HG02938 (cell line): ENCODE data around the gene PSPH.
"Not testable (repeated sequence)": the region's sequence is repeated elsewhere in the genome, so short reads cannot be mapped to it uniquely, and the experiment has no call there.

Experiments
- ATAC-seq: cut with Tn5 transposase; IDR thresholded peaks from one replicate; pipeline ENCODE4 v1.9.1; 2021; ENCODE audit warnings: mild to moderate bottlenecking, moderate library complexity; ENCODE audit not compliant: unreplicated experiment

PSPH gene

GRCh38 chr7:56051339-56052191 lies at the start of gene PSPH, which contains the start of gene CCT6A:
PSPH (minus strand) TSS chr7:56051444; CDS start chr7:56021212, 30,232 bp downstream.
CCT6A (plus strand) TSS chr7:56051765; CDS start chr7:56051849, 84 bp downstream.
- ATAC-seq, result peak; percentile 92

DNA sequence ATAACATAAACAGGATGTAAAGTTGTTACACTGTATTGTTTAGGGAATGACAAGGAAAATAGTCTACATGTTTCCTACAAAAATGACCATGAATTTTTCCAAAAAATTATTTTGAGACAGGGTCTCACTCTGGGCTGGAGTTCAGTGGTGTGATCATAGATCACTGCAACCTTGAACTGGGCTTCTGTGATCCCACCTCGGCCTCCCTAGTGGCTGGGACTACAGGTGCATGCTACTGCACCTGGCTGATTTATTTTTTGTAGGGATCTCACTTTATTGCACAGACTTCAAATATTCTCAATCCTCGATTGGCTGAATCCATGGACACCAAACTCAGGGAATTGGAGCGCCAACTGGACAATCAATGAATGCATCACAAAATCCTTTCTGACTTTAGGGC lies 48.4 kb upstream of the PSPH start:
- ATAC-seq, result no peak

DNA sequence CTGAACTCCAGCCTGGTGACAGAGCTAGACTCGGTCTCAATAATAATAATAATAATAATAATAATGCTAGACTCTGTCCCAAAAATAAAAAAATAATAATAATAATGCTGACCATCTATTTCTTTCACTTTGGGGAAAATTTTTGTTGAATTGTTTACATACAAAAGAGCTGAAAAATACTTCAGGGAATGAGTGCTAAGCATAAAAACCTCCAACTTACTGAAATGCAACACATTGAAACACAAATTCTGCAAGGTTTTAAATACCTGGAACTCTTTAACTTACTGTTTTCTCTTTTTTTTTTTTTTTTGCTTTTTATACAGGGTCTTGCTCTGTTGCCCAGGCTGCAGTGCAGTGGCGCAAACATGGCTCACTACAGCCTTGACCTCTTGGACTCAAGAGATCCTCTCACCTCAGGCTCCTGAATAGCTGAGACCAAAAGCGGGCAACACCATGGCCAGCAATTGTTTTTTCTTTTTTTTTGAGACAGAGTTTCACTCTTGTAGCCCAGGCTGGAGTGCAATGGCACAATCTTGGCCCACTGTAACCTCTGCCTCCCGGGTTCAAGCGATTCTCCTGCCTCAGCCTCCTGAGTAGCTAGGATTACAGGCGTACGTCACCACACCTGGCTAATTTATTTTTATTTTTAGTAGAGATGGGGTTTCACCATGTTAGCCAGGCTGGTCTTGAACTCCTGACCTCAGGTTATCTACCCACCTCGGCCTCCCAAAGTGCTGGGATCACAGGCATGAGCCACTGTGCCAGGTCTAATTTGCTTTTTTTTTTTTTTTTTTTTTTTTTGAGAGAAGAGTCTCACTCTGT lies 47.2 kb upstream of the PSPH start:
- ATAC-seq, result not testable (repeated sequence)

DNA sequence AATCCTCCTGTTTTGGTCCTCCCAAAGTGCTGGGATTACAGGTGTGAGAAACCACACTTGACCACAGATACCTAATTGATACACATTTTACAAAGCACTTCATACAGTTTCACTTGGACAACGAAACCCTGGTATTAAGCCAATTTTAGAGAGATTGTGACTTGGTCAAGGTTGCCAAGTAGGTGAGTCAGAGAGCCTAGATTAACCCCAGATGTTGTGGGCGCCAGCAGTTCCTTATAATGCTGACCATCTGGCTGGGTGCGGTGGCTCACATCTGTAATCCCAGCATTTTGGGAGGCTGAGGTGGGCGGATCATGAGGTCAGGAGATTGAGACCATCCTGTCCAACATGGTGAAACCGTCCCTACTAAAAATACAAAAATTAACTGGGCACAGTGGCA lies 46.5 kb upstream of the PSPH start:
- peak; percentile 50 for ATAC-seq

DNA sequence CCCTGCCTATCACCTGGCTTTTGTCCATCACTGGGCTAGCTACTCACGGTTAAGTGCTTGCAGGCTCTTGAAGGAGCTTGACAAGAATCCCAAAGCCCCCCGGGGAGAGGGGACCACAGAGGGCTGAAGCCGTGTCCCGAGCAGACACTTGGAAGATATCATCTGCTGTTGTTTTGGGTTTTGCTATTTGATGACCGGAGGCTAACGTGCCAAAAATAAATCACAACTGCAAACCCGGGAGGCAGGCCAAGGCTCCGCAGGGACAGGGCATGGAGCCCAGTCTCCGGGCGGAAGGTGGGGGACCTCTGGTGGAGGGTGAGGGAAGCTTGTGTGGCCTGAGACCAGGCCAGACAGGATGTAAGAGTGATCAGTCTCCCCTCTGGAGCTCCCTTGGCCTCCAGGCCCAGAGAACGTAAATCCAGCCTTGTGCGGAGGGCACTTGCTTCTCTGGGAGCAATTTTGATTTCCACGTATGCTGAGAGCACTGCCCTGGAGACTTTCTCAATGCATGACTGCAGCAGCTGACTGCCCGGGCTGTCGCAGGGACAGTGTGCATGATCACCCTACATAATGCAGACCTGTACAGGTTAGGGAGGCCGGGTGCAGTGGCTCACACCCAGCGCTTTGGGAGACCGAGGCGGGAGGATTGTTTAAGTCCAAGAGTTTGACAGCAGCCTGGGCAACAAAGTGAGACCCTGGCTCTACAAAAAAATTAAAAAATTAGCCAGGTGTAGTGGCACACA lies 41.7 kb upstream of the PSPH start, which contains the start of gene PHKG1:
PHKG1 (minus strand) TSS at position 164 of the 743 bp plus-strand sequence. CDS start 4,011 bp downstream, outside the sequence.
- ATAC-seq, result no peak

DNA sequence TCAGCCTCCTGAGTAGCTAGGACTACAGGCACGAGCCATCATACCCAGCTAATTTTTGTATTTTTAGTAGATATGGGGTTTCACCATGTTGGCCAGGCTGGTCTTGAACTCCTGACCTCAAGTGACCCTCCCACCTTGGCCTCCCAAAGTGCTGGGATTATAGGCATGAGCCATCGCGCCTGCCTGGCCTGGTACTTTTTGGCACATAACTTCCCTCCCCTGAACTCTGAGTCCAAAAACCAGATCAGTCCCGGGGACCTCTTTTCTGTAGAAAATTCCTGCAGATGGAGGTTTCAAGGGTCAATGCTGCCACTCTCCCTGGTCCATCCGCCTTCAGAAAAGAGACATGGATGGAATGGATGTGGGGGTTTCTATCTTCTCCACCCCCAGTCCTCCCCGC lies 41.1 kb upstream of the PSPH start:
- ATAC-seq, result not testable (repeated sequence)

DNA sequence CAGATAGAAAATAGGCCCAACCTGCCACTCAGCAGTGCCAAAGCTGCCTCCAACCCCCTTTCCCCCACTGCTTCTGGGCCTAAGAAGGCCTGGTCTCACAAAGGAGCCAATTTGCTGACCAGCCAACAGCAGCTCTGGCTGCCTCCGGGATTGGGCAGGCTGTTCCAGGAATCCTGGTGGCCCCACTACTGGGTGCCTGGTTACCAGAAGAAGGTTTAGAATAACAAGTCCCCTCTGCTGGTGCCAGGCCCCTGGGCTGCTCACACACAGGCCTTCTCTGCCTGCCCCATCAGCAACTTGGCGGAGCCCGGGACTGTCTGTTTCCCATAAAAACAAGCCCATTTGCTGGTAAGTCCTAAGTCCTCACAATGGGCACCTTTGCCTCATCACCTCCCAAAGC lies 40.3 kb upstream of the PSPH start:
- no peak for ATAC-seq

DNA sequence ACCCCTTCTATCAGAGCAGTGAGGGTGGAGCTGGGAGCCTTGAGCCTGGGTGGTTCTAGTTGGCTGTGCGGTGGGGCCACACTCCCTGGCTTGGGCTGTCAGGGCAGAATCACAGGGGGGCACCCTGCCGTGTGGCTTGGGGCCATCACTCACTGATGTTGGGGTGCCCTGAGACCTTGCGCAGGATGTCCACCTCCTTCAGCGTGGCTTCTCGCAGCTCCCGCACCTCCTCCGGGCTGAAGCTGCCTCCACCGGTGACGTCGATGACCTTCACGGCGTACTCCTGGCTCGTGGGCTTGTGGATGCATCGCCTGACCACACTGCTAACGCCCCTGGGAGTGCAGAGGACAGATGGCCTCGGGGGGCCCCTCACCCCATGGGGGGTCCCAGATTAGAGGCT lies 36.2 kb upstream of the PSPH start:
- ATAC-seq, result no peak

DNA sequence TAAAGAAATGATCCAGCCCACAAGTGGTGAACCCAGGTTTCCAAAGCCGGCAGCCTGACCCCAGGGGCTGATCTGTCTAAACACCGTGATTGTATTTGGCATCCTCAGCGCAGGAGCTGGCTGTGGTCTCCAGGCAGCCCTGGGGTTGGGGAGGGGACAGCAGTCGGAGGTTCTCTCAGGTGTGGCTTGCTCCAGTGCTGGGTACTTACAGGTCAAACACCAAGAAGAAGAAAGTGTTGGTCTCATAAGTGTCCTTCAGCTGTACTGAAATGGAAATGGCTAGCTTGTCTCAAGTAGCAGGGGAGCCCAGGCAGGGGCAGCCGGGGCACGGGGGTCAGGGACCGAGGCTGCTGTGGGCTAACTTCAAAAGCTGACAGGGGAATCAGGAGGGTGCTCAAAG lies 35.5 kb upstream of the PSPH start:
- no peak for ATAC-seq

DNA sequence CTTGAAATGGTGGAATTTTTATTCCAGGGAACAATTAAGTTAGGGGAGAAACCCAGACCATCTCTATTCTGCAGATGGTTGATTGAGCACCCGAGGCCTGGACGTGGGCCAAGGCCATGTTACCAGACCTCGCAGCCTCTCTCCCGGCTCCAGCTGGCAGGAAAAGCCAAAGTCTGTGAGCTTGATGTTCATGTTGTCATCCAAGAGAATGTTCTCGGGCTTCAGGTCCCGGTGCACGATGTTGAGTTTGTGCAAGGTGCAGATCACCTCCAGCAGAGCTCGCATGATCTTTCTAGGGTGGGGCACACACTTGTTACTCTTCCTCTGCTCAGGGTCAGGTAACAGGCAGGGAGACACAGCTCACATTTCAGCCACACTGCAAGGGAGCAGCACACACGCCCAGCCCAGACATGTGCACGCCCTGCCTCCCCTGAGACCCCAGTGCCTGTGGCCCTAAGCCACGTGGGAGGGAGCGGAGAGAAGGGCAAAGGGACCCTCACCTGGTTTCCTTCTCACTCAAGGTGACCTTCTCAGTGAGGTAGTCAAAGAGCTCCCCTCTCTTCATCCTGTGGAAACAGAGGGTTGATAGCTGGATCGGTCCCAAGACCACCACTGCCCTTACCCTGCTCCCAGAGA lies 32.0 kb upstream of the PSPH start:
- ATAC-seq, result no peak

- ATAC-seq, result no peak
Measured at GRCh38 chr7:56081626-56082340, 30.5 kb upstream of the PSPH start.

DNA sequence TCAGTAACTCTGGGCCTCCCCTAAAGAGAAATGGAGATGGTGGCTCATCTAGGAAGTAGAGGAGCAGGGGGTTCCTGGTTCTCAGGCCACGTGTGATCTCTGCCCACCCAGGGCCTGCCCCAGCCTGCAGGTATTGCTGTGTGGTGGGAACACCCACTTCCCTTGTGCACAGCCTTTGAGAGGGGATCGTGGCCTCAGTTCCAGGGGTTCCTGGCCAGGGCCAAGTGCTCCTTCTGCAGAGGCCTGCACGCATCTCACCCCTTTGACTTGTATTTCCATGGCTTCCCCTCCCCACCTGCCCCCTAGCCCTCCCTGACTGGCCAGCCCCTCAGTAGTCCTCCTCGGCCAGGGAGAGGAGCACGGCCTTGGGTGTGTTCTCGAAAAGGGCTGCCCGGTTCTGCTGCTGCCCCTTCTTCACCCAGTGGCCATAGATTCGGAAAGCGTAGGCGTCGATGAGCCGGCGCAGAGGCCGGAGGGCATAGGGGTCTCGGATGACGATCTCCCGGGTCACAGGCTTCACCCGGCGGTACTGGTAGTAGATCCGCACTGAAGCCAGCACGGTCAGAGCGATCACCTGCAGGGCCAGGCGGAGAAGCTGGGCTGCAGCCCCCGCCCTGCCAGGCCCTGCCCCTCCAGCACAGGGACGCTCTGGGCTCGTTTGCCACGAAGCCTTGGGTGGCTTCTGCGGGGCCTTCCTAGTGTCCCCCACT lies 29.6 kb upstream of the PSPH start:
- ATAC-seq, result not testable (repeated sequence)

DNA sequence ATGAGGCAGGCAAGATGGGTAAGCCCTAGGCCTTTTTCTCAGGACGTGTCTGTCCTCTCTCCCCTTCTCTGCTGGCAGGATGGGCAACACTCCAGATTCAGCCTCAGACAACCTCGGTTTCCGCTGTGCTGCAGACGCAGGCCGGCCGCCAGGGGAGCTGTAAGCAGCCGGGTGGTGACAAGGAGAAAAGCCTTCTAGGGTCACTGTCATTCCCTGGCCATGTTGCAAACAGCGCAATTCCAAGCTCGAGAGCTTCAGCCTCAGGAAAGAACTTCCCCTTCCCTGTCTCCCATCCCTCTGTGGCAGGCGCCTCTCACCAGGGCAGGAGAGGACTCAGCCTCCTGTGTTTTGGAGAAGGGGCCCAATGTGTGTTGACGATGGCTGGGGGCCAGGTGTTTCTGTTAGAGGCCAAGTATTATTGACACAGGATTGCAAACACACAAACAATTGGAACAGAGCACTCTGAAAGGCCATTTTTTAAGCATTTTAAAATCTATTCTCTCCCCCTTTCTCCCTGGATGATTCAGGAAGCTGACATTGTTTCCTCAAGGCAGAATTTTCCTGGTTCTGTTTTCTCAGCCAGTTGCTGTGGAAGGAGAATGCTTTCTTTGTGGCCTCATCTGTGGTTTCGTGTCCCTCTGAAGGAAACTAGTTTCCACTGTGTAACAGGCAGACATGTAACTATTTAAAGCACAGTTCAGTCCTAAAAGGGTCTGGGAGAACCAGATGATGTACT lies 28.4 kb upstream of the PSPH start:
- no peak for ATAC-seq

- no peak for ATAC-seq
Measured at GRCh38 chr7:56078196-56078595, 27.0 kb upstream of the PSPH start.

DNA sequence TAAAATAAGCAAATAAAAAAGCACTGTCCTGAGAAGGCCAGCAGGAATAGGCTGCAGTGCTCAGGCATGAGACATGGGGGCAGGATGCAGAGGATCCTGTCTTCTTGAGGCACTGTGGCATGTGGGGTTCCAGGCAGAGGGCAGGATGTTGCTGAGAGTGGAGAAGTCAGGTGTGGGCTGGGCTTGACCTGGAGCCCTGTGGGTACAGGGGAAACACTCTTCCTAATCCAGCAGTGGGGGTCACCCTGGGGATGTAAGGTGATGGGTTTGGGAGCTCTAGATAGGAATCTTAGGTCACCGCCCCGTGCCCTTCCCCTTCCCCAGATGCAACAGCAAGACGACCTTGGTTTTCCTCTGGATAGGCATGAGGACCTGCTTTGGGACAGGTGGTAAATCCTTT lies 26.4 kb upstream of the PSPH start:
- no peak for ATAC-seq

- ATAC-seq, result peak; percentile 91
Measured at GRCh38 chr7:56074371-56074791, 23.1 kb upstream of the PSPH start.

- not testable (repeated sequence) for ATAC-seq
Measured at GRCh38 chr7:56066376-56066775, 15.1 kb upstream of the PSPH start.

DNA sequence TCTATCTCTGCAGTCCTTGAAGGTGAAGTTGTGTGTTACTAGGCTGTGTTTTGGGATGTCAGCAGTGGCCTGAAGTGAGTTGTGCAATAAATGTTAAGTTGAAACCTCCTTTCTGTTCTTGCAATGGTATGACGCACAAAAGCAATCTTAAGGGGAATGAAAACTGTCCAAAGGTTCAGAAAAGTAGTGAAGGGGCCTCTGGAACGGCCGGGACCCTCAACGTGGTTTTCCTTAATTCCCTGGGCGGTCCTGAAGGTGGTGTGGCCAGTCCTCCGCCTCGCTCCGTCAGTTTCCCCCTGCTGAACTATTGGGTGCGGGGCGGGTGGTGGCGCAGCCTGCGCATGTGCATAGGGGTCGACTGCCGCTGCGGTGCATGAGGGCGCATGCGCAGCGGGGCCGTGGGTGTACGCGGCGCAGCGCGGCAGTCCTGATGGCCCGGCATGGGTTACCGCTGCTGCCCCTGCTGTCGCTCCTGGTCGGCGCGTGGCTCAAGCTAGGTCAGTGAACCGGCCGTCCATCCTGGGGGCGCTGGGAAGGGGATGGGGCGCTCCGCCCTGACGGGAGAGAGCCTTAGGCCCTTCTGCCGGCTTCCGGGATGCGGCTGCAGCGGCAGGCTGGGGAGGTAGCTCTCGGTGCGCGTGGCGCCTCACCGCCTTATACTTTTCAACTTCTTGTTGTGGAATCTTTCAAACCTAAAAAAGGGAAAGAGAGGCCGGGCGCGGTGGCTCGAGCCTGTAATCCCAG lies 12.8 kb upstream of the PSPH start, which contains the start of gene SUMF2:
SUMF2 (plus strand) TSS at position 405 of the 744 bp plus-strand sequence; CDS start at position 431, 26 bp downstream.
- ATAC-seq, result peak; percentile 66
